ENCODE data around the gene CTSE.
A peak's percentile ranks its signal among the peaks of the same experiment; 100 is the strongest.
"Not testable (repeated sequence)": the region's sequence is repeated elsewhere in the genome, so short reads cannot be mapped to it uniquely, and the experiment has no call there.

CTSE gene

GRCh38 chr1:206014601-206015000, 9.1 kb downstream of the CTSE start:
- DNase-seq (ENCODE audit: low spot score): no peak

- DNase-seq (ENCODE audit: low spot score): no peak
Observed at GRCh38 chr1:206013026-206013795, 10.5 kb downstream of the CTSE start.

- DNase-seq (ENCODE audit: low spot score): no peak
Observed at GRCh38 chr1:206012086-206012859, 11.4 kb downstream of the CTSE start.

GRCh38 chr1:206011057-206011456, 12.6 kb downstream of the CTSE start:
- no peak for DNase-seq (ENCODE audit: low spot score)

GRCh38 chr1:206010060-206010459, 13.6 kb downstream of the CTSE start:
- no peak for DNase-seq (ENCODE audit: low spot score)

GRCh38 chr1:206006946-206007345, 16.7 kb downstream of the CTSE start:
- no peak for DNase-seq (ENCODE audit: low spot score)

- DNase-seq (ENCODE audit: low spot score): no peak
Observed at GRCh38 chr1:206005778-206006180, 17.9 kb downstream of the CTSE start.

GRCh38 chr1:206005234-206005633, 18.5 kb downstream of the CTSE start:
- no peak for DNase-seq (ENCODE audit: low spot score)

GRCh38 chr1:206004826-206005225, 18.9 kb downstream of the CTSE start:
- no peak for DNase-seq (ENCODE audit: low spot score)

GRCh38 chr1:206003854-206004800, 19.6 kb downstream of the CTSE start:
- no peak for DNase-seq (ENCODE audit: low spot score)

GRCh38 chr1:206002871-206003801, 20.6 kb downstream of the CTSE start, which contains the start of gene RAB7B:
TSS of gene RAB7B (minus strand) at chr1:206003395. CDS start at chr1:205994135, 9,260 bp downstream.
- DNase-seq (ENCODE audit: low spot score): peak; percentile 82

GRCh38 chr1:206002160-206002559, 21.5 kb downstream of the CTSE start:
- no peak for DNase-seq (ENCODE audit: low spot score)

- DNase-seq (ENCODE audit: low spot score): peak; percentile 90
Observed at GRCh38 chr1:206001476-206001888, 22.2 kb downstream of the CTSE start.

- no peak for DNase-seq (ENCODE audit: low spot score)
Observed at GRCh38 chr1:206000641-206001339, 22.9 kb downstream of the CTSE start.

GRCh38 chr1:205998457-205999241, 25.0 kb downstream of the CTSE start:
- no peak for DNase-seq (ENCODE audit: low spot score)

GRCh38 chr1:205996641-205997040, 27.1 kb downstream of the CTSE start:
- not testable (repeated sequence) for DNase-seq (ENCODE audit: low spot score)

GRCh38 chr1:205994346-205994745, 29.3 kb downstream of the CTSE start:
- DNase-seq (ENCODE audit: low spot score): no peak

- DNase-seq (ENCODE audit: low spot score): no peak
Observed at GRCh38 chr1:205993068-205993467, 30.6 kb downstream of the CTSE start.

- no peak for DNase-seq (ENCODE audit: low spot score)
Observed at GRCh38 chr1:205992218-205992882, 31.3 kb downstream of the CTSE start.

Data from AG08396 (cell line).